C1 segment of cervical spinal cord (tissue), 14 donors: ENCODE results near the gene SRP68.
"Not testable (repeated sequence)": the region's sequence is repeated elsewhere in the genome, so short reads cannot be mapped to it uniquely, and the experiment has no call there.

ENCODE experiments used
- DNase-seq, 14 donors: peaks; one replicate each; lab custom pipeline; 2025; lab: John Stamatoyannopoulos, UW

SRP68 gene

GRCh38 chr17:76076765-76077583 lies 4.7 kb upstream of the SRP68 start:
- no peak for DNase-seq

- DNase-seq, result no peak
Measured at GRCh38 chr17:76076146-76076764, 3.9 kb upstream of the SRP68 start.

DNA sequence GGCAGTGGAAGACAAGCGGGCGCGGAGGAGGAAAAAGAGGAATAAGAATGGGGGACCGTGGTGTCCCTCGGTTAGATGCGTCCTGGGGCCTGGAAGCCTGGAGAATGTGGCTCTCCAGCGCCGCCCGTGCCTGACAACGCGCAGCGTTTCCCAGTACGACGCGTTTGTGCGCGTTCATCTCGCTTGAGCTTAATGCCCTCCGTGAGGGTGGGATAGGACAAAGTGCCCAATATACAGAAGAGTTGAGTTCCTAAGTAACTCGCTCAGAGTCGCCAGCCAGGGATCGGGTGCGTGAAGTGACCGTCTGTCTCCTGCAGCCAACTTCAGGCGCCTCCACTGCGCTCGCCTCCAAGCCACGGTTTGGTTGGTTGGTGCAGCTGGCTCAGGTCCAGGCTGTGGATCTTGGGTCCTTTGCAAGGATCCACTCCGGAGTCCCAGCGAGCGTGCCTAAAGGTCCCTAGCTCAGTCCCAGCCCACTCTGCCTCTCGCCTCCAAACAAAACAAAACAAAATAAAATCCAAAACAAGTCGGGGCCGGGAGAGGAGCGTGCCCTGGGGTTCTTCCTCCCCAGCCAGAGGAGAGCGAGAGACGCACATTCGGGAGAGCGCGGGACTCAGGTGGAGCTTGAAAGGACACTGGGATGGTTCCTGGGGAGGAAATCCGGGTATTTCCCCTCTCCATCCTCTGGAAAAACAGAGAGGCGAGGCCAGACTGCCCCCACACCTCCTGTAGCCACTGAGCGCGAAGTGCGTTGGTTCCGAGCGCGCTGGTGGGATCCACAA lies 3.2 kb upstream of the SRP68 start:
- no peak for DNase-seq

- no peak for DNase-seq
Measured at GRCh38 chr17:76074390-76075363, 2.4 kb upstream of the SRP68 start, which contains the start of gene GALR2. Gene GALR2 (plus strand): TSS chr17:76074781. CDS start chr17:76074884, 103 bp downstream.

DNA sequence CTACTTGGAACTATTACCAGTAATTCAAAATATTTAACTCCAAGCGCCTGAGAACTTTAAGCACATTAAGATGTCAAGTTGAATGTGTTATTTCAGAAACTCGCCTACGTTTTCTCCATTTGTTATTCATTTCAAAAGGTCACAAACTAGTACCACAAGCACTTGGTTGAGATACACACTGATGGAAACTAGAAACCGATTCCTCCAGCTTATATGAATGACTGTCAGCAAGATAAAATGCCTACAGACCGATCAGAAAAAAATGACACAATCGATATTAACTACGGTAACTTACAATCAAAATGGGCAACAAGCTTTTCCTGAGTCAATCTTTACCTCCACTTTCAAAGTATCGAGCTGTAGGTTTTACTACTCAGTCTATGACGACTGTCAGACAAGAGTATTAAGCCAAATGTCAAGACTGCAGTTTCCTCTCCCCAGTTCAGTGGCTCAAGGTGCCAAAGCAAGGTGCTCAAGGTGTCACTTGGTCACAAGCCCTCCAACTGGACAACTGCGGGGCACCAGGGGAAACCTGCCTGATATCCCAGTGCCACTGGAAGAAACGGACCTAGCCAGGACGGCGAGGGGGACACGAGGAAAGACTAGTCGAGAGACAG lies 678 bp downstream of the SRP68 start:
- DNase-seq, result no peak

DNA sequence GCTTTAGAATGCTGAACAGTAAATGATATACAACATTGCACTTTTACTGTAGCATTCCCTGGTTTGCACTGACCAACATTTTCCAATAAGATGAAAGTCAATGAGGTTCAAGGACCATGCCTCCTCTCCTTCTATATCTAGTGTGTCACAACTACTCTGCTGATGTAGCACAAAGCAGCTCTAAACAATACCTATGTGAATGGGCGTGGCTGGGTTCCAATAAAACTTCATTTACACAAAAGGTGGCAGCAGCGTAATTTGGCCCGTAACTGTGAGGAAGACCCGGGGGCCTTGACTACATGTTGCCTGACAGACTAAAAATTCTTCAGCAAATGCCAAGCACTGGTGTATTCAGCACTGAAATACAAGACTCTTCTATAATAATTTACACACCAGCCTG lies 6.5 kb downstream of the SRP68 start:
- DNase-seq, result no peak

DNA sequence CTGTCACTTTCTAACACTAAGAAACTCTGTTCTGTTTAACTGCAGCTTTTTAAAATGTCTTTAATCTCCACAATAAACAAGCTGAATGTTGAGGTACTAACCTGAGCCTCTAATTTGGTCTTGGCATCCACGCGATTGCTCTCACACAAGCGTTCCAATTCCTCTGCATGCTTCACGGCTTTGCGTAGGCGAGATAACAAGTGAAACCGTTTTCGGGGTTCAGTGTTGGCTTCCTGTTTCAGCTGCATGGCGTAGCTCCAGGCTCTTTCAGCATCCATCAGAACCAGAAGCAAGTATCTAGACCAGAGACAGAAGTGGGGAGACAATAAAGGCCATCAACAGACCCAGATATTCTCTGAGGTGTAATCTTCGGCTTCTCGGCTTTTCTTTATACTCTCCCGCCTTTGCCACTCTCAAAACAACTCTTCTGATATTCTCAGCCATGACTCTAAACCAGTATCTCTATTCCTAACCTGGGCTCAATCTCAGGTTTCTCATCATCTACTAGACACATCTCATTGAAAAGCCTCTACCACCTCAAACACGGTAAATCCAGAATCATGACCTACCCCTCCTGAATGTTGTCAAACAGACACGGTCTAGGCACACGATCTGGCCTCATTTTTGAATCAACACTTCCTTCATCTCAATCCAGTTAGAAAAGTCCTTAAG lies 8.3 kb downstream of the SRP68 start:
- no peak for DNase-seq

DNA sequence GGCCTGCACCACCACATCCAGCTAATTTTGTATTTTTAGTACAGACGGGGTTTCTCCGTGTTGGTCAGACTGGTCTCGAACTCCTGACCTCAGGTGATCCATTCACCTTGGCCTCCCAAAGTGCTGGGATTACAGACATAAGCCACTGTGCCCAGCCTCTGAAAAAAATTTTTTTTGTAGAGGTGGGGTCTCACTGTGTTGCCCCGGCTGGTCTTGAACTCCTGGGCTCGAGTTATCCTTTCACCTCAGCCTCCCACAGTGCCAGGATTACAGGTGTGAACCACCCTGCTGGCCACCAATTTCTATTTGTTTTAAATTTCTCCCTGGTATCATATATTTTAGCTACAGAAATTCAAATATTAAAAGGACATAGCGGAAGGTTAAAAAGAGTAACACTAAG lies 14.1 kb downstream of the SRP68 start:
- not testable (repeated sequence) for DNase-seq

- no peak for DNase-seq
Measured at GRCh38 chr17:76056882-76057281, 15.4 kb downstream of the SRP68 start.

DNA sequence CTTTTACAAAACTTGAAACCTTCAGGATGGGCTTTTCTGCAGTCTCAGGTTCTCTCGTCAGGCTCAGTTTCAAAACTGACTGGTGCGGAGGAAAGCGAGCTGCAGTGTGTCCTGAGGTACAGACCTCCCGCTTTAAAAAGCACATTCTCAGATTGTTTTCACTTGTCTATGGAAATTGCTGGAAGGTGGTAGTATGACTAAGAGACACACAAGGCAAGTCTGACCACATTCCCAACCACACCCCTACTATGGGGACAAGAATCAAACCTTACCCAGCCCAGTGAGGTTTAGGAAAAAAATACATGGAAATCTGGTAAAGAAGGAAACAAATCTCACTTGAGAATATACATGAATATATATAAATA lies 18.2 kb downstream of the SRP68 start:
- no peak for DNase-seq

DNA sequence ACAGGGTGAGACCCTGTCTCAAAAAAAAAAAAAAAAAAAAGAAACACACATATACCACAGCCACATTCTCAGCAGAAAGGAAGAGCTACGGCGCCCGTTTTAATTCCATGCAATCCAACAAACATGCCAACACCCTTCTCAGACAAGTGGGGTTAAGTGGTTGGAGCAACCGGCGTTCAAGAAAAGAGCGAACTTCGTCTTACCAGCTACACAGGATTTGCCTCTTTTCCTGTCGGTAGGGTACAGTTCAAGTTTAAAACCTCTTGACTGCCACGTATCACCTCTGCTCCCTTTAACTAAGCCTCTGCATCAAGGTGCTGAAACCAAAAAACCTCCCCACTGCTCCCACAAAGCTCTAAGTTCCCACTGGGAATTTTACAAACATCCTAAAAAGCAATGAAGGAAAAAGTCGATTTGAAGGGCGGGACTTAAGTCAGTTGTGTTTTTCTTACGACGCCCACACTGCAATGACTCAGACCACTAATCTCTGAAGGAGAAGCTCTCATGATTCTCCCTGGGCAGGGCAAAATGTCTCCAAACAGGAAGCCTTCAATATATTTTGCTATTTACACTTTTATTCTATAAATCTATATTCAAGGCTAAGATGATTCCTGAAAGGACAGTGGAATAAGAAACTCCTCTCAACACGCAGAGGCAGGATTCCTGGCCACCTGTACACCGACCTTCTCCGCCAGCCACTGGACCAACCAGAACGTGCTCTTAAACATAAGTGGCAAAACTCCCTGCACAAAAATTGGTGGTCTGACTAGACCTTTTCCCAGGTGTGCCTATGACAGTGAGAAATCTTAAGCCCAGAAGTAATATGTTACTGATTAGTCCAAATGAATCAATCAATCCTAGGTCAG lies 18.8 kb downstream of the SRP68 start:
- DNase-seq, result no peak

DNA sequence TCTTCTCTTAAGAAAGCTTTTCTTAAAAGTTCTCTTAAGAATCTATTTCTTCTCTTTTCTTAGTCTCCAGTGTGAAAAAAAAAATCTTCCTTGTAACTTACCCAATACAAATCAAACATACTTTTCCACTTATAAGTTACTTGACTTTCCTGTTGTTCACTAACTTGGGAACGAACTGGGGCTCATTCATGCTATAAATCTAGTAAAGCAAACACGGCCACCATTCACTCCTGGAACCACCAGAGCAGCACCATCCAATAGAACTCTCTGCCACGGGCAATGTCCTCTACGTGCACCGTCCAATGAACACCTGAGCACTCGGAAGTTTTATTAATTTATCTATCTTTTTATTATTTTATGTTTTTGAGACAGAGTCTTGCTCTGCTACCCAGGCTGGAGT lies 20.8 kb downstream of the SRP68 start:
- DNase-seq, result no peak

GRCh38 chr17:76050538-76051467 lies 21.5 kb downstream of the SRP68 start:
- DNase-seq, result no peak

GRCh38 chr17:76049836-76050537 lies 22.3 kb downstream of the SRP68 start:
- no peak for DNase-seq

DNA sequence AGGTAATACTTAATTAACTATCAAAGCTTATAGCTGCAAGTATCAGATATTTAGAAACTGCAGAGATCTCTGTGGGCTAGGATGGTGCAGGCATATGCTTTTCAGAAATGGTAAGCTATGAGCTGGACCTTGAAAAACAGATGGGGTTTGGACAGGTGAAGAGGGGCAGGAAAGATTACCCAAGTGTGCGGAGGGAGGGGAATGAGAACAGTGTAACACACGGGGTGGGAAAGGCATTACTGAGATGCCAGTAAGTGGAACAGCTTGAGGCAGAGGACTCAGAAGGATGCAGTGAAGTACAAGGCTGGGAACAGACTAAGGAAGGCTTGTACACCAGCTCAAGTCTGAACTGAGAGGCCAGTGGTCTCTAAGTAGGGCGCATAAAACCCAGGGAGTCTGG lies 23.1 kb downstream of the SRP68 start:
- DNase-seq, result no peak

GRCh38 chr17:76048711-76049110 lies 23.6 kb downstream of the SRP68 start:
- DNase-seq, result no peak

DNA sequence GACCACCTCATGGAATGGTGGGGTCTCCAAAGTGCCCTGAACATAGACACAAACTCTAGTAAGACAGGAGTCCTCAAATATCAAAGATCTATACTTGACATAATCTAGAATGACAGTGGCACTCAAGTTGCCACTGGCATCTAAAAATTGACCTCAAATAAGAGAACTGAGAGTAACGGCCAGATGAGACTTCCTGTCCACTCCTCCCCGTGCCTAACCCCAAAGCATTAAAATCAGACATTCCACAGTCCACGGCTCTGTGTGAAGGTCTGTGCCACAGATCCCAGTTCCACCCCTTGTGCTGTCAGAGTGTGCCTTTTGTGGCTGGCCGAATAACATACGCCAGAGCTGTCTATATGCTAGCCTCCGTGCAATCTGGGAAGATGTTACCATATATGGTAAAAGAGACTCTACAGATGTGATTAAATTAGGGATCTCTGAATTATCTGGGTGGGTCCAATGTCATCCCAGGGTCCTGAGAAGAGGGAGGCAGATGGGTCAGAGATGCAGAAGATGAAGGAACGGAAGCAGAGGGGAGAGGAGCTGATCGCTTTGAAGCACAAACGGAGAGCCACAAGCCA lies 24.2 kb downstream of the SRP68 start:
- DNase-seq, result no peak
